Testis (tissue), 2 donors: ENCODE results near the gene ASTN1.

ENCODE experiments used
- POLR2A ChIP-seq: fragments of 450-650 bp; IDR thresholded peaks from one replicate; pipeline ENCODE4 v1.6.1; 2017; ENCODE audit warnings: antibody characterized with exemption, mild to moderate bottlenecking, moderate library complexity
- TF ChIP-seq, protein P1 (sequence below), 3 experiments: fragments of 450-650 bp in 2 of 3; fragments of 200-600 bp in 1 of 3; sonication (generic) in 1 of 3; IDR thresholded peaks; one replicate each; pipeline ENCODE4 v1.5.1; 2016 to 2019; ENCODE audit warnings: antibody characterized with exemption in 3 of 3, mild to moderate bottlenecking in 2 of 3, moderate library complexity in 1 of 3

DNA sequence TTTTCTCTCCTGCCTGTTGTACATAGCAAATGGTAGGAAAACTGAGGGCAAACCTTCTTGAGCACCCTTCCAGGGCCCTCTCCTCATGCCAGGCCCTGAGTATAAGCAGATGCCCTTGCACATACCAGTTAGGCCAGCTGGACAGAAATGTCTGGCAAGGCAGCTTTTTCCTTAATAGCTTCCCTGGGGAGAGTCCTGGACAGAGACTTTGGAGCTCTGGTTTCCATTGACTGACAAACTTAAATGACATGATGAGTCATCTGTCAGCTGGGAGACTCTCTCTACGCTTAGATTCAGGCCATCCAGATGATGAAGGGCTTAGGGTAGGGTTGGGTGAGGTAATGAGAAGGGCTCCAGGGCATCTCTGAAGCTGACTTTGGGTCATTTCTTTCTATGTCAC, 317.5 kb downstream of the ASTN1 start:
- TF ChIP-seq, protein P1, sequence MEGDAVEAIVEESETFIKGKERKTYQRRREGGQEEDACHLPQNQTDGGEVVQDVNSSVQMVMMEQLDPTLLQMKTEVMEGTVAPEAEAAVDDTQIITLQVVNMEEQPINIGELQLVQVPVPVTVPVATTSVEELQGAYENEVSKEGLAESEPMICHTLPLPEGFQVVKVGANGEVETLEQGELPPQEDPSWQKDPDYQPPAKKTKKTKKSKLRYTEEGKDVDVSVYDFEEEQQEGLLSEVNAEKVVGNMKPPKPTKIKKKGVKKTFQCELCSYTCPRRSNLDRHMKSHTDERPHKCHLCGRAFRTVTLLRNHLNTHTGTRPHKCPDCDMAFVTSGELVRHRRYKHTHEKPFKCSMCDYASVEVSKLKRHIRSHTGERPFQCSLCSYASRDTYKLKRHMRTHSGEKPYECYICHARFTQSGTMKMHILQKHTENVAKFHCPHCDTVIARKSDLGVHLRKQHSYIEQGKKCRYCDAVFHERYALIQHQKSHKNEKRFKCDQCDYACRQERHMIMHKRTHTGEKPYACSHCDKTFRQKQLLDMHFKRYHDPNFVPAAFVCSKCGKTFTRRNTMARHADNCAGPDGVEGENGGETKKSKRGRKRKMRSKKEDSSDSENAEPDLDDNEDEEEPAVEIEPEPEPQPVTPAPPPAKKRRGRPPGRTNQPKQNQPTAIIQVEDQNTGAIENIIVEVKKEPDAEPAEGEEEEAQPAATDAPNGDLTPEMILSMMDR (IDR thresholded peaks at IDR 0.05): no peak
- TF ChIP-seq POLR2A: no peak
